HG03439 (cell line): Measurements from ENCODE around the gene DYDC1.
"Not testable (repeated sequence)": the region's sequence is repeated elsewhere in the genome, so short reads cannot be mapped to it uniquely, and the experiment has no call there.

Experiments
- ATAC-seq: cut with Tn5 transposase; IDR thresholded peaks from one replicate; pipeline ENCODE4 v1.9.1; 2021; ENCODE audit warnings: mild to moderate bottlenecking, moderate library complexity; ENCODE audit not compliant: unreplicated experiment

DYDC1 gene

GRCh38 chr10:80356563-80356988 lies at the start of gene DYDC1, which contains the start of gene DYDC2:
Gene DYDC1 (minus strand): TSS chr10:80356755. CDS start chr10:80352601, 4,154 bp downstream.
Gene DYDC2 (plus strand): TSS chr10:80356781. CDS start chr10:80362444, 5,663 bp downstream.
- ATAC-seq, result no peak

- no peak for ATAC-seq
Measured at GRCh38 chr10:80406204-80406603, 49.6 kb upstream of the DYDC1 start.

GRCh38 chr10:80405626-80406025 lies 49.1 kb upstream of the DYDC1 start:
- no peak for ATAC-seq

- no peak for ATAC-seq
Measured at GRCh38 chr10:80405035-80405434, 48.5 kb upstream of the DYDC1 start.

GRCh38 chr10:80400136-80400804 lies 43.7 kb upstream of the DYDC1 start:
- ATAC-seq, result no peak

- ATAC-seq, result no peak
Measured at GRCh38 chr10:80397014-80397413, 40.5 kb upstream of the DYDC1 start.

- ATAC-seq, result no peak
Measured at GRCh38 chr10:80394358-80394916, 37.9 kb upstream of the DYDC1 start.

GRCh38 chr10:80392250-80392649 lies 35.7 kb upstream of the DYDC1 start:
- no peak for ATAC-seq

GRCh38 chr10:80390740-80391139 lies 34.2 kb upstream of the DYDC1 start:
- no peak for ATAC-seq

- ATAC-seq, result peak; percentile 60
Measured at GRCh38 chr10:80382989-80383388, 26.4 kb upstream of the DYDC1 start.

GRCh38 chr10:80380185-80380584 lies 23.6 kb upstream of the DYDC1 start:
- no peak for ATAC-seq

- no peak for ATAC-seq
Measured at GRCh38 chr10:80379701-80380100, 23.1 kb upstream of the DYDC1 start.

GRCh38 chr10:80373502-80373901 lies 16.9 kb upstream of the DYDC1 start:
- ATAC-seq, result no peak

GRCh38 chr10:80372675-80373074 lies 16.1 kb upstream of the DYDC1 start:
- no peak for ATAC-seq

GRCh38 chr10:80371467-80371866 lies 14.9 kb upstream of the DYDC1 start:
- ATAC-seq, result no peak

GRCh38 chr10:80365510-80365909 lies 9.0 kb upstream of the DYDC1 start:
- ATAC-seq, result no peak

GRCh38 chr10:80359644-80360043 lies 3.1 kb upstream of the DYDC1 start:
- ATAC-seq, result no peak

GRCh38 chr10:80358925-80359324 lies 2.4 kb upstream of the DYDC1 start:
- not testable (repeated sequence) for ATAC-seq

GRCh38 chr10:80357851-80358125 lies 1.2 kb upstream of the DYDC1 start:
- ATAC-seq, result no peak

GRCh38 chr10:80356989-80357850 lies 665 bp upstream of the DYDC1 start:
- ATAC-seq, result no peak

- no peak for ATAC-seq
Measured at GRCh38 chr10:80351220-80351619, 5.3 kb downstream of the DYDC1 start.

- no peak for ATAC-seq
Measured at GRCh38 chr10:80350251-80350650, 6.3 kb downstream of the DYDC1 start.
